Bone marrow (tissue), 2 donors: Measurements from ENCODE around the gene EEFSEC.

Source experiments
- DNase-seq, 2 donors: peaks; one replicate each; lab custom pipeline; 2025; lab: John Stamatoyannopoulos, UW

EEFSEC gene

DNA sequence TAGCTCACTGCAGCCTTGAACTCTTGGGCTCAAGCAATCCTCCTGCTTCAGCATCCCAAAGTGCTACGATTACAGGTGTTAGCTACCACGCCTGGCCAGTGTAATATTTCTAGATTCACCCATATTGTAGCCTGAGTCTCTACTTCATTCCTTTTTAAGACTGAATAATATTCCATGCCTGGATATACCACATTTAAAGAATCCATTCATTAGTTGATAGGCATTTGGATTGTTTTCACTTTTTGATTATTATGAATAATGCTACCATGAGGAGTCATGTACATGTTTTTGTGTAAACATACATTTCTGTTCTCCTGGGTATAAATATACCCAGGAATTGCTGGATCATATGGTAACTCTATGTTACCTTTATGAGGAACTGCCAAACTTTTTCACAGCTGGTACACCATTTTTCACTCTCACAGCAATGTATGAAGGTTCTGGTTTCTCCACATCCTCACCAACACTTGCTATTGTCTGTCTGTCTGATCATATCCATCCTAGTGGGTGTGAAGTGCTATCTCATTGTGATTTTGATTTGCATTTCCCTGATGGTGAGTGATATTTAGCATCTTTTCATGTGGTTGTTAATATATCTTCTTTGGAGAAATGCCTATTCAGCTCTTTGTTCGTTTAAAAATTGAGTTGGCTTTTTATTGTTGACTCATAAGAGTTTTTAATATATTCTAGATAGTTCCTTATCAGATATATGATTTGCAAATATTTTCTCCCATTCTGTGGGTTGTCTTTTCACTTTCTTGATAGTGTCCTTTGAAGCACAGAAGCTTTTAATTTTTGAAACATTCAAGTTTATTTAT is 32.6 kb downstream of the EEFSEC start:
- no peak for DNase-seq

DNA sequence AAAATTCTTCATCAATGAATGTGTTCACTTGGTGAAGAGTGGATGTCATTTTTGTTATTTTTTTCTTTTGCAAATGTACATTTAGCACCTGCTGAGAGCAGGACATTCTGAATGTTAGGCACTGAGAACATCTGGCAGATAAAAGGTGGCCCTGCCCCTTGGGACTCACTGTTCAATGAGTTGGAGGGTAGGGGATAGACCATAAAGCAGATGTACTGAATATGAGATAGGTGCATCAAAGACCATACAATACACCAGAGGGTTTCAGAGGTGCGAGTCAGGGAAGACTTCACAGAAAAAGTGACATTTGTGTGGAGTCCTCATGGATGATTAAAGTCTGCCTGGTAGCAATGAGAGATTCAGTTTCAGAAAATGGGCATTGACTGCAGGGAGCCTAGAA is 34.2 kb downstream of the EEFSEC start:
- DNase-seq: no peak

DNA sequence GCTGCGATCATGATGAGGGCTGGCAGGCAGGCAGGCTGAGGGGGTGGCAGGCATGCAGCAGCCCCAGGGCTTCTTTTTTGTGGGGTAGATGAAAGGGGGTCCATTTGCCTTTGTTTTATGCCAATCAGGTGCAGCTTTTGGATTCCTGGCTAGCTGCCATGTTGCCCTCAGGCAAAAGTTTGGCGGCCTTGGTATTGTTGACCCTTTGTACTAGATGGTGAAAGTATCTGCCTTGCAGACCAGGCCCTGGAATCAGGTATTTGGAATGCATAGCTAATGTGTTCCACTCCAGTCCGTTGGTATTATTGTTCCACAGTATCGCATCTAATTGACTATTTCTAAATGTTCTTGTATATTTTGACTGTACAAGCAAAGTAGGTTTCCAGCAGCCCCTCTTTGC is 35.0 kb downstream of the EEFSEC start:
- no peak for DNase-seq

DNA sequence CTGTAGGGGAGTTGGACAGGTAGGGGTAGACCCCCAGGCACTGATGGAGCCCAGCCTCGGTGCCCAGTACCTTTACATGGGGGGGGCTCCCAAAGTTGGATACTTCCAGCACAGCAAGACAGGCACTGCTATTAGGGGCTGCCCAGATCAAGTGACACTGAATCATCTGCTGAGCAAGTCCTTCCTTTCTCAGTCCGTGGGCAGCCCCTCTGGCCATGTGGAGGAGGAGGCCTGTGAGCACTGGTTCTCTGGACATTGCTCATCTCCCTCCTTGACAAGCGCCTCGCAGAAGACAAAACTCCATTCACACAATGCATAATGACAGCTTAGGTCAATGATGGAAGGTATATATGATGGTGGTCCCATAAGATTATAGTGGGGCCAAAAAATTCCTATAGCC is 35.7 kb downstream of the EEFSEC start:
- DNase-seq: no peak

DNA sequence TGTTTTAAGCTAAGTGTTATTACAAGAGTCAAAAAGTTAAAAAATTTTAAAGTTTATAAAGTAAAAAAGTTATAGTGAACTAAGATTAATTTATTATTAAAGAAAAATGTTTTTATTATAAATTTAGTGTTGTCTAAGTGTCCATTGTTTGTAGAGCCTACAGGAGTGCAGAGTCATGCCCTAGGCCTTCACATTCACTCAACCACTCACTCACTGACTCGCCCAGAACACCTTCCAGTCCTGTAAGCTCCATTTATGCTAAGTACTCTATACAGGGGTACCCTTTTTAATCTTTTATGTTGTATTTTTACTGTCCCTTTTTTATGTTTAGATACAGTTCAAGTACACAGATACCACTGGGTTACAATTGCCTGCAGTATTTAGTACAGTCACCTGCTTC is 37.2 kb downstream of the EEFSEC start:
- DNase-seq: no peak

DNA sequence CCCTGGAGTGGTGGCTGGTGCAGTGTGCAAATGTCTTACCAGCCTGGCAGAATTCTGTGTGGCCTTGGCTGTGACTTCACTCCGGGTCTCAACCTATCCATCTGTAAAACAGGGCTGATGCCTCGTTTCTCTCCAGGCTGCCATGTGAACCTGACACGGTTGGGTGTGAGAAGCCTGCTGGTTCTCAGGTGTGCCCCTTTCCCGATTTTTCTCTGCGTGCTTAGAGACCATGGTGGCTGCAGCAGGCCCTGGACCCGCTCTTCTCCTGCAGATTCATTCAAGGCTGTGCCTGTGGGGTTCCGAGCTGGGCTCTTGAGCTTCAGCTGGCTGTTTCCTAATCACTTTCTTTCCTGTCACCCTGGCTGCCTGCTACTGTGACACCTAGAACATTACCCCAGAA is 38.9 kb downstream of the EEFSEC start:
- DNase-seq: no peak

DNA sequence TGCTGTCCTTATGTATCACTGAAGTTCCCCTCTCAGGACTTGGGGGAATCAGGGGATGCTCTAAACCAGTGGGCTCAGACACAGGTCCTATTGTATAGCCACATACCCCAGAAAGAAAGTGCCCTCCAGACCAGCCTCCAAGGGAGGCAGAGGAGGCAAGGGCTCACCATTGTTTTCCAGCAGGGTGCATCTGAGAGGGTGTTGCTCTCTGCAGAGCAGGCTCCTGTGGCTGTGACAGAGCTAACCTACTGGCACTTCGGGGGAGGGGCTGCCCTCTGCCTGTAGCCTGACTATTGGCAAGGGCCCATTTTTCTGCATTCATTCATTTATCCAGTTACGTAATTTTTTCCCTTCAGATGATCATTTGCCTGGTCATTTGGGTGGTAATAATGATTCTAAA is 39.9 kb downstream of the EEFSEC start:
- no peak for DNase-seq

DNA sequence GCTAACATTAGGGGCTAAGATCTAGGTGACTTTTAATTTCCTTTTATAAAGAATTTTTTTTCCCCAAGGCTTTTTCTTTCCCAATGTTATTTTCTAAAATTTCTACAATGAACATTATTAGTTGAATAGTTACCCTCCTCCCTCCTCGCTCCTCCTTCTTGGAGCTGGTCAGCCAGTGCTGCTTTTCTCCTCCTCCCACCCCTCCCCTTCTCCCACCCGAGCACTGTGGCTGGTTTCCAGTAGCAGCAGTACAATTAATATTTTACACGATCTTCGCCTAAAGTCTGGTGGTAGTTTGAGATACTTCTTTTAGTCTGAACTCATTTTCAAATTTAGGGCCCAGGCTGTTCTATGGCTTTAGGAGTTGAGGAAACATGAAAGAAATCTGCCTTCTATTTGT is 41.6 kb downstream of the EEFSEC start:
- DNase-seq: no peak

DNA sequence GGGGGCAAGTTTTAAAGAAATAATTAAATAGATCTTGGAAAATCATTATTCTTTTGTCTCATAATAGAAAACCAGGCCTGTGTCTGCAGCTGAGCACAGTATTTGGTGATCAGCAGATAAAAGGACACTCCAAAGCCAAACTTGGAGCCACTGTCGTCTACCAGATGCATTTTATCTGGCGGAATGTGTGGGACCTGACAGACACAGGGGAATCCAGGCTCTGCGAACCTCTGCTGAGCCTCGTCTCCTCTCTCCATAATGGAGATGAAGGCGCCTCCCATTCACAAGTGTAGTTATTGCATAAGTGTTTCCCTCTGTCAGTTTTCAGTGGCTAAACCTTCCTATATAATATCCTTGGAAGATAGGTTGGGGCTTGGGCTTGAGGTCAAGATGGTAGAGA is 42.1 kb downstream of the EEFSEC start:
- no peak for DNase-seq

DNA sequence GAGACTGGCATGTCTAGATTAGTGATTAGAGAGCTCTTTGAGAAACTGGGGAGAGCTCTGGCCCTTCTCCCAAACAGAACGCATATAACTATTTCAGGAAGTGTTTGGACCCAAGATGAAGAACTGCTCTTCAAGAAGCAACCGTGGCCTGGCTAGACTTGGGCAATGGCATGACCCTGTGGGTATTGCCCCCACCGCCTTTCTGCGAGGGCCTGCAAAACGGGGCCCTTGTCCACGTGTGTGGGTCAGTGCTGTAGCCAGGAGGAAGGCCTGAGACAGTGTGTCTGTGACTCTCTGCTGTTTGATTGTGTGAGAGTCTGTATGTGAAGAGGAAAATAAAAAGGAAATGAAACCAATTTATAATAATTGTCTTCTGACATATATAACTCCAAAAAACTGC is 42.5 kb downstream of the EEFSEC start:
- DNase-seq: no peak

DNA sequence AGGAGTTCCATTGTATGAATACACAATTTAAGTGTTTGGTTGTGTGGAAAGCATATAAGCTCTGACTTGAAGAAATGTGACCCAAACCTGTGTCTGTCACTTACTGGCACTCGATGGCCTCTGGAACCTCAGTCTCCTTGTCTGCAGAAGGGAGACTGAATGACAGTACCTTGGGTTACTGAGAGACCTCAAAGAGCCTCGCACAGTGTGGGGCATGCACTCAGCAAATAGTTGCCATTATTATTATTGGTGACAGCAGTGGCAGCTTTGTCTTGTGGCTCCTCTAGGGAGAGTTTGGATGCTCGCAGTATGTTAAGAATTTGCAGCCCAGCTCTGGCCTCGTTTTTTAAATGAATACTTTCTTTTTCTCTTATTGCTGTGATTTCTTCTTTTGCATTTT is 43.4 kb downstream of the EEFSEC start:
- no peak for DNase-seq

DNA sequence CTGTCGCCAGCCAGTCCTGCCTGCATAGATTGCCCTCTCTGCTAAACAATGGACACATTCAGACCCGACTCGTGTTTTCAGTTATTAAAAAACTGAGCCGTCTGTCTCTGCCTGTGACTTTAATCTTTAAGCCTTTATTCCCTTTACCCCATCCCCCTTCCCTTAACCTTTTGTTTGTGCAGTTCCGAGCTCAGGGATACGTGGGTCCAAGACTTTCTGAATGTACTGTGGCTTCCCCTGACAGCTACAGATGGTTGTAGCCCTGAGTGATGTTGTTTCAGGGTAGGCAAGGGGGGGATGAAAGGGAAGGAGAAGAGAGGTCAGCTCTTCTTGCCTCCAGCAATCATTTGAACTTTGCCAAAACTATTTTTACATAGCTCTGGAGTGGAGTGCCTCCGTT is 44.6 kb downstream of the EEFSEC start:
- no peak for DNase-seq

DNA sequence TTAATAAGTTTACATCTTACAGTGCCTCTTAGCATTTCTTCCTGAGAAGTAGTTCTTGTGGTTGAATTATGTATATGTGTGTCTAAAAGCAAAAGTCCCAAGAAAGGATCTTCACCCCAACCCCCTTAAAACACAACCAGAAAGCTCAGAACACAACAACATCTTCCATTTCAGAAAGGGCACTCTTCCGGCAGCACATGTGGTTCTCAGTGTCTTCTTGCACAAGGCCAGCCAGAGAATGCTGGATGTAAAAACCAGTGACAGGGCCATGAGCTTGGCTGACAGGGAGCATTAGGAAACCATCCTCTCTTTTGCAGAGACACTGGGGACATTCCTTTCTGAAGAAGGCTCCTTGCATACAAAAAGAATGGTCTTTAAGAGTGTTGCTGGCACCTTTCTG is 45.0 kb downstream of the EEFSEC start:
- DNase-seq: no peak

DNA sequence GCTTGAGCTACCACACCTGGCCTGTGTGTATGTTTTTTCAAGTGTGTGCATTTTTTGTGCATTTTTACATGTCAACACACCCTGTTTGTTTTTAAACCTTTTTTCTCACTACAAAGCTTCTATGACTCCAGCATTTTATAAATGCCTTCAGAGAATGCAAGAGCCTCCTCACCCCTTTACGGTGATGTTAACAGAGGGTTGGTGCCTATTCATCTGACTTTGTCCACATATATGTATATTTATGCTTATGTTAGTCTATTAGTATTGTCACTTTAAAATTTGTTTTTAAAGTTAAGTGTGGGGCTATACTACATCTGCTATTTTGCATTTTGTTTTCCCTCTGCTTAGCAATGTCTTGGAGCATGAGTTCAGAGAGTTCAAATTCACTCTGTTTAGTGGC is 45.8 kb downstream of the EEFSEC start:
- DNase-seq: no peak

DNA sequence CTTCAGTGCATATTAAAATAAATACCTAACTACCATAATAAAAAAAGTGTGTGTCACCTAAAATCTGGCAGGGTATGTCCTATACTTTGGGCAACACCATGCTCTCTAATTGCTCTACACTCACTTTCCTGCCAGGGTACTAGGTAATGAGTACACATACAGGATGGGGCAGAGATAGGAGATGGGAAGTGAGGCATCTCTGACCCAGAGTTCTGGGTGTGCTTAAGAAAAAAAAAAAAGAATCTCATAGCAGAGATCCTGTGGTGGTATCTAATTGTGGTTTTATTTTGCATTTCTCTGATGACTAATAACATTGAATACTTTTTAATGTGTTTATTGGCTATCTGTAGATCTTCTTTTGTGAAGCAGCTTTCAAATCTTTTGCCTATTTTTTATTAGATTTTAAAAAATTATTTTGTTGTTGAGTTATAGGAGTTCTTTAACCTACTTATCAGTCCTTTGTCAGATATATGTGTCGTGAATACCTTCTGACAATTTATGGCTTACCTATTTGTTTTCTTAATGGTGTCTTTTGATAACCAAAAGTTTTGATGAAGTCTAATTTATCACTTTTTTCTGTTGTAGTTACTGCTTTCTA is 48.0 kb downstream of the EEFSEC start:
- DNase-seq: no peak

DNA sequence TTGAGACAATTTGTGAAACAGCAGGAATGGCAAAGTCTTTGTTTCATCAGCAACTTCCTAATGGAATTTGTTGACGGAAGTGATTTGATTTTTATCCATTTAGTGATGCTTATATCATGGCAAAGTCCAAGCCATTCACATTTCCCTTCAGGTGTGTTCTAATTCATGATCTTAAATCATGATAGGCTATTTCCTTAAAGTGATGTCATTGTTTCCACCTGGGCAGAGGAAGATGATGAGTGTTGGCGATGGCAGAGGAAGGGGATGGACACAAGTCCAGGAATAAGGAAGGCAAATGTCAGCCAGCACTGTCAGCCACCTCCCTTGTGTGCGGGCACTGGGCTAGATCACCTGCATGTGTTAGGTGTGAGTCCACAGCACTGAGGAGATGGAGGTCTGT is 49.9 kb downstream of the EEFSEC start:
- no peak for DNase-seq

DNA sequence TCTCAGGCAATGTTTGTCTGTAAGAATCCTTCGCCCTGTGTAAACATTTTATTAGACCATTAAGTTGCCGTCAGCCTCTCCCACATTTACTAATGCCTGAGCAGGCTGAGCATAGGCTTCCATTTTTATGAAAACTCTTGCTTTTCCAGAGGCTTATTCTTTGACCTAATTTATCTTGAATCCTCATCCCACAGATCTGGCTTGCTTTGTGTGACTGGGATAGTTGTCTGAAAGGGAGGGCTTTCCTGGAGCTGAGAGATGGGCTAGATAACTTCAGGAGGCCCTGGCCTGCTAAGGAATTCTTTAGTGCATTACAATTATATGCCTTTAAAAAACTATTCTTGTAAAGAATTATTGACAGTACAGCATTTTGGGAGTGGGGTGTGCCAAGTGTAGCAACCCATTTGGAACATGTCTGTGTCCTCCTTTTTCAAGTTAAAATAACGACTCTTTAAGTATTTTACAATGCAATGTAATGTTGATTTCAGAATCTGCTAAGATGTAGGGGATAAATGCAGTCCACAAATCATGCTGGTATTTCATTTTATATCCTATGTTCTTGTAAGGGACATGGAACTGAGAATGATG is 52.4 kb downstream of the EEFSEC start:
- no peak for DNase-seq

DNA sequence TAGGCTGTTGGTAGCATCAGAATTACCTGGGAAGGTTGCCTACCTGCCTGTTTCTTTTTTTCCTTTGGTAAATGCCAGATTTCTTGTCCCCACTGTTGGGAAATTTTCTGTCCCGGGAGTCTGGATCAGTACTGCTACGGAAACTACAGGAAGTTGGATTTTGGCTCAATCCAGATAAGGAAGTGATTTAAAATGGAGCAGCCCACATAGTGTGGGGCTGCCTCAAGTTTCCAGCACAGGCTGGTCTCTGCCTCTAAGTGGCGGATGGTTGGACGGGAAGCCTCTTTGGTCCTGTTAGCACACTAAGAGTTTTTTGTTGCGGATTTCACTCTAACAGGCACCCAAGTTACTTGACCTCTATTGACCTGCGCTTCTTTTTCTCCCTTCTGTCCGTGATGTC is 54.7 kb downstream of the EEFSEC start:
- no peak for DNase-seq

DNA sequence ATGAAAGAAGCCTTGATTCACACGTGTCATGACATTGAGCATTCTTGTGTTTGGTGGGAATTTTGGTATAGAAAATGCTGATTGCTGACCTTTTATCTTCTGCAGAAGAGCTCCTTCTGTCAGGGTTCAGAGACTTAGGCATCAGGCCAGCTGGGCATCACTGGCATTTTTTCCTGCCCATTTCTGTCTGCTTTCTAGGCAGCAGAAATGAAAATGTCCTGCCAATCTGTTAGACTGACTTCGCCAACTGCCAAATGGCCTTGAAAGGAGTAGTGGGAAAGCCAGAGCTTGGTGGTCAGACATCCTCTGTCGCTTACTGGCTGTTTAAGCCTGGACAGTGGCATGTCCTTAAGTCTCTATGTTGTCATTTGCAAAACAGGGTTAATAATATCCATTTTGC is 57.4 kb downstream of the EEFSEC start:
- DNase-seq: no peak

DNA sequence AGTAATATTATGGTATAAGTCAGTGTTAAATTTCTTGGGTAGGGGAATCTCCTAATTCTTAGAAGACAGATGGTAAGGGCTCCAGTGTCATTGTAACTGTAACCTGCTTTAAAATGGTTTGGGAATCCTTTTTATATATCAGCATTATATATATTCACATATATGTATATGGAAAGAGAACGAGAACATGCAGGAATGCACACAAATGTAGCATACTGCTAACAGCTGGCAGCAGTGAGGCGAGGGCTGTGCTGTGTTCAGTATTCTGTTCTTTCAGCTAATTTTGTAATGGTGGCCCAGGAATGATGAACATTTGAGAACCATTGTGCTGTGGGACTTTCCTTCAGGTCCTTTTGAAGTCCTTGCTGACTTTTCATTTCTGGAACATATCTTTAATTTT is 60.8 kb downstream of the EEFSEC start:
- no peak for DNase-seq

DNA sequence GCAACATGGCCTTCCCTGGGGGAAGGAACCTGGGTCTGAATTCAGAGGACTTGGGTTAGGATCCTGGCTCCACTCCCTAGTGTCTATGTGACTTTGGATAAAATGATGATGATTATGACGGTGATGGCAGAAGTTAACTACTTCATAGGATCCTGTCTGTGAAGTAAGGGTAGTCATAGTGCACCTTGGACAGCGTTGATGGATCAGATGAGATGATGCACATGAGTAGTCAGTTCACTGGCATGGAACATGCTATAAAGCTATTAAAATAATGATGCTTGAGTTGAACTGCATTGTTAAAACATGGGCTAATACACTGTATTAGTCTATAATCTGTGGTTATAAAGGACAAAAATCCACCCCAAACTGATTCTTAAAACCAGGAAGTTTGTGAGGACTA is 62.0 kb downstream of the EEFSEC start:
- no peak for DNase-seq

DNA sequence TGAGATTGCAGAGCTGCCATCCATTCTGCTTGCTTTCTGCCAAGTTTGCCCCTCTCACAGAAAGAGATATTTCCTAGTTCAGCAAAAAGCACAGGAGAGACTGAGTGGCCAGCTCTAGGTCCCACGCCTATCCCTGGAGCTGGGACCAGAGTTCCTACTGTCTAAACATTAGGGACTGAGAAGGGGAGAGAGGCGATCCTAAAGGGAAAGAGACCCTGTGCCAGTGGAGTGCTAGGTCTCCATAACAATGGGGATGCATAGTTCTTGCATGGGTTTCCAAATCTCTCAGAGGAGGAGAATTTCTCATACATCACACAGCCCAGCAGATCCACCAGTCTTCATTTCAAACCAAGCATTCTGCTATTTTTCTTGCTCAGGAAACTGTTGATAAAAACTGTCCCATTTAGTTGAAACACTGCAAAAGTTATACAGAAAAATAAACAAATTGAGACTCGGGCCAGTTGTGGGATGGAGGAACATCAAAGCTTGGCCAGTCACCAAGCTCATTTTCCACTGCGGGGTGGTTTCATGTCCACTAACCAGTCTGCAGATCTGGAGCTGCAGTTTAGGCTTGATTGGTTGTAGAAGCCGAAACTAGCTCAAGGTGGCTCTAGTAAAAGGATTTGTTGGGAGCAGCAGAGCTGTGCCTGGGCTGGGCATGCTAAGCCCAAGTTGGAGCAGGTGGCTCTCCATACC is 62.7 kb downstream of the EEFSEC start:
- DNase-seq: no peak
